IPS-NIHi11 (cell line): ENCODE data around the gene PLA2G4E.
A peak's percentile ranks its signal among the peaks of the same experiment; 100 is the strongest.

ENCODE experiments used
- DNase-seq: peaks from one replicate; pipeline ENCODE4 v3.0.0; 2012; ENCODE audit warnings: mixed read lengths, low spot score

The PLA2G4E gene

GRCh38 chr15:42020713-42021273 lies at the start of gene PLA2G4E:
PLA2G4E (minus strand) TSS chr15:42021042; CDS start chr15:42021030, 12 bp downstream.
- DNase-seq = no peak

GRCh38 chr15:42070279-42070975 lies 49.6 kb upstream of the PLA2G4E start:
- no peak for DNase-seq

- DNase-seq = no peak
Measured at GRCh38 chr15:42069496-42070278, 48.8 kb upstream of the PLA2G4E start.

- no peak for DNase-seq
Measured at GRCh38 chr15:42069025-42069424, 48.2 kb upstream of the PLA2G4E start.

GRCh38 chr15:42068601-42069000 lies 47.8 kb upstream of the PLA2G4E start:
- no peak for DNase-seq

GRCh38 chr15:42066764-42067415 lies 46.0 kb upstream of the PLA2G4E start:
- no peak for DNase-seq

- DNase-seq = no peak
Measured at GRCh38 chr15:42065468-42065867, 44.6 kb upstream of the PLA2G4E start.

- DNase-seq = no peak
Measured at GRCh38 chr15:42065033-42065432, 44.2 kb upstream of the PLA2G4E start.

- no peak for DNase-seq
Measured at GRCh38 chr15:42064271-42064670, 43.4 kb upstream of the PLA2G4E start.

GRCh38 chr15:42063122-42063848 lies 42.4 kb upstream of the PLA2G4E start:
- DNase-seq = no peak

- DNase-seq = no peak
Measured at GRCh38 chr15:42062284-42062806, 41.5 kb upstream of the PLA2G4E start.

- DNase-seq = no peak
Measured at GRCh38 chr15:42060797-42061196, 40.0 kb upstream of the PLA2G4E start.

- no peak for DNase-seq
Measured at GRCh38 chr15:42060477-42060763, 39.6 kb upstream of the PLA2G4E start.

- peak; percentile 75 for DNase-seq
Measured at GRCh38 chr15:42059661-42060476, 39.0 kb upstream of the PLA2G4E start.

- no peak for DNase-seq
Measured at GRCh38 chr15:42058791-42059190, 37.9 kb upstream of the PLA2G4E start.

- no peak for DNase-seq
Measured at GRCh38 chr15:42057799-42058646, 37.2 kb upstream of the PLA2G4E start.

GRCh38 chr15:42056934-42057798 lies 36.3 kb upstream of the PLA2G4E start:
- peak; percentile 87 for DNase-seq

- DNase-seq = no peak
Measured at GRCh38 chr15:42053914-42054313, 33.1 kb upstream of the PLA2G4E start.

- DNase-seq = no peak
Measured at GRCh38 chr15:42053010-42053409, 32.2 kb upstream of the PLA2G4E start.
